Right hindlimb (tissue), 1 donor: ENCODE results near the gene SLC25A18.
"Not testable (repeated sequence)": the region's sequence is repeated elsewhere in the genome, so short reads cannot be mapped to it uniquely, and the experiment has no call there.

Source experiments
- DNase-seq: peaks from one replicate; pipeline ENCODE4 v3.0.0-alpha.2; 2018

Gene SLC25A18

DNA sequence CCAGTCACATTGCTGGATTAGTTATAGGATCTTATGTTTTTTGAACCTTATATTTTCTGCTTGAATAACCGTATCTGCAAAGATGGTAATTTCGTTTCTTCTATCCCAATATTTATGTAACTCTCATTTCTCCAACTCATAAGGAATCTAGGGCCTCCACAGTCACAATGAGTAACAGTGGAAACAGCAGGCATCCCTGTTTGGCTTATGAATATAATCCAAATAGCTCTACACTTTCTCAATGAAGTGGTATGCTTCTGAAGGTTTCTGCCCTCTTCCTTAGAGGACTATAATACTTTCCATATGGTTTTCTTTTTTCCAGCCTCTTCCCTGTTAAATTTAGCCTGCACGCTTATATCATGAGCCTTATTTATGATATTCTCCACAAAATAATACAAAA, 48.8 kb downstream of the SLC25A18 start:
- no peak for DNase-seq

DNA sequence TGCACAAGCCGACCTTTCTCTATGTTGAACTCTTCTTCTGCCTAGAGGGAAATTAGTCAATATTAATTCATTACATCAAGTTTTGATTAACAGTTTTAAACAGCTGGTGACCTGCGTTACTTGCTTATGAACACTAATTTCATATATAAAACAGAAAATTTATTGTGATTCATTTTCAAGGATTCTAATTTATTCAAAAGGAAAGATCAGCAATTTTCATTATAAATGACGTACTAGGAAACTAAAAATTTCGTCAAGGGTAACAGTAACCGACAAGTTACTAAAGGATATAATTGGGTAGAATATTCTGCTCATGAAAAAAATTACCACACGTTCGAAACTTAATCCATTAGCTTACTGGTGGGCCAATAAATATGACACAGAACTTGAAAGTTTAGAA, 50.0 kb downstream of the SLC25A18 start:
- no peak for DNase-seq

GRCh38 chr22:17627961-17628405, 64.7 kb downstream of the SLC25A18 start:
- DNase-seq, result no peak

GRCh38 chr22:17628406-17629172, 65.3 kb downstream of the SLC25A18 start, which contains the start of gene ATP6V1E1:
Gene ATP6V1E1 (minus strand): TSS chr22:17628749. CDS start chr22:17628635, 114 bp downstream.
- DNase-seq, result peak; percentile 98

DNA sequence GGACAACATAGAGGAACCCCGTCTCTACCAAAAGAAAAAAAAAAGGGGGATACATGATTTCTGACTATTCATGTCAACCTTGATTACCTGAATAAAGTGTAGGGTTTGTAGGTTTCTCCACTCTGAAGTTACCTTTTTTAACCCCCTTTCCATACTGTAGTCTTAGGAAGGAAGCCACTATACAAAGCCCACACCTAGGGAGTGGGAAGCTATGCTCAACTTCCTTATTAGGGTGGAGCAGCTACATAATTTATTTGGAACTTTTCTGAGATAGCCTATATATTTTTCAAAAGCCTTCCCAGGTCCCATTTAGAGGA, 65.8 kb downstream of the SLC25A18 start:
- DNase-seq, result no peak

GRCh38 chr22:17629641-17630040, 66.3 kb downstream of the SLC25A18 start:
- no peak for DNase-seq

DNA sequence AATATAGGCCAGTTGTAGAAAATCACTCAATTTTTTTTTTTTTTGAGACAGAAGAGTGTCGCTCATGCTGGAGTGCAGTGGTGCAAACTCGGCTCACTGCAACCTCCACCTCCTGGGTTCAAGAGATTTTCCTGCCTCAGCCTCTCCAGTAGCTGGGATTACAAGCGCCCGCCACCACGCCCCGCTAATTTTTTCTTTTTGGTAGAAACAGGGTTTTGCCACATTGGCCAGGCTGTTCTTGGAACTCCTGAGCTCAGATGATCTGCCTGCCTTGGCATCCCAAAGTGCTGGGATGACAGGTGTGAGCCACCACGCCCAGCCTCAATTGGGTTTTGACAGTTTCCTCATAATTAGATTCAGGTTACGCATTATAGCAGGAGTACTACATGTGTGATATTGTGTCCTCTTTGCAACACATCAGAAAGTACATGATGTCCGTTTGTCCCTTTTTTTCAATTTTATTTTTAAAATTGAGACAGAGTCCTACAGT, 67.8 kb downstream of the SLC25A18 start:
- no peak for DNase-seq

DNA sequence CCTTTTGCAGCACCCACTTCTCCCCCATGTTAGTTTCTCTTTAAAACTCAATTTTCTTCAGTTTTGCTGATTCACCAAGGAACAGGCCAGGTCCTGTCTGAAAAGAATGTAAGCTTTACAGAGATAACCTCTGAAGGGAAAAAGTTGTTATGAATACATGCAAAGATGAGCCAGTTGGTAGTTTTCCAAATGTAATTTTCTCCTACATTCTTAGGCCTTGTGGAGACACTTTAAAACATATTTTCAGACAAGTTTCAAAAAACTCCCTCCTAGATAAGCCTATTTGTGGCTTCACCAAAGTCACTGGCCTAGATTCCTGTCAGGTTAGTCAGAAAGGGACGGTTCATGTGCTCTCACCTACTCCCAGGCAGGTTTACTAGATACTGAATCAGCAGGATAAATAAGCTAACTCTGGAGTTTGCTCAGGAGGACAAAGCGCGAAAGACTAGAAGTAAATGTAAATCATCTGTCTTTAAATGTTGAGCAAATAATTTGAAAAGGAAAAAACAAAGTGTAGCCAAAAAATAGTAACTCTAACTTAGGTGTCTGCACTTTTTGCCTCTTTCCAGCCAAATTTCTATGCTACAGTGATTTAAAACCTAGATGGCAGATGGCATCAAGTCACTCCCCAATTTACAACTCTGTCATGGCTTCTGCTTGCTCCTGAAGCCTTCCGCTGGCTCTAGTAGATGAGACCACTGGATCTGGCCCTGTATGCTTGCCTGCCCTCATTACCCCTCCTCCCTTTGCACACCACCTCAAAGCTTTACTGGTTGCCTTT, 70.1 kb downstream of the SLC25A18 start:
- no peak for DNase-seq

GRCh38 chr22:17633998-17634323, 70.7 kb downstream of the SLC25A18 start:
- DNase-seq, result no peak

- no peak for DNase-seq
Observed at GRCh38 chr22:17634696-17635095, 71.4 kb downstream of the SLC25A18 start.

DNA sequence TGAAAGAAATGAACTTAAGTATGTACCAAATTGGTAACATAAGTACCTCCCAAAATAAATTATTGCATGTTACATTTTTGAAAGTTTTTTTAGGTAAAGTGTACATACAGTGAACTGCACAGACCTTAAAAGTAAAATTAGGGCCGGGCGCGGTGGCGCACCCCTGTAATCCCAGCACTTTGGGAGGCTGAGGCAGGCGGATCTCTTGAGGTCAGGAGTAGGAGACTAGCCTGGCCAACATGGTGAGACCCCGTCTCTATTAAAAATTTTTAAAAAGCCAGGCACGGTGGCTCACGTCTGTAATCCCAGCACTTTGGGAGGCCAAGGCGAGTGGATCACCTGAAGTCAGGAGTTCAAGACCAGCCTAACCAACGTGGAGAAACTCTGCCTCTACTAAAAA, 73.6 kb downstream of the SLC25A18 start:
- not testable (repeated sequence) for DNase-seq

DNA sequence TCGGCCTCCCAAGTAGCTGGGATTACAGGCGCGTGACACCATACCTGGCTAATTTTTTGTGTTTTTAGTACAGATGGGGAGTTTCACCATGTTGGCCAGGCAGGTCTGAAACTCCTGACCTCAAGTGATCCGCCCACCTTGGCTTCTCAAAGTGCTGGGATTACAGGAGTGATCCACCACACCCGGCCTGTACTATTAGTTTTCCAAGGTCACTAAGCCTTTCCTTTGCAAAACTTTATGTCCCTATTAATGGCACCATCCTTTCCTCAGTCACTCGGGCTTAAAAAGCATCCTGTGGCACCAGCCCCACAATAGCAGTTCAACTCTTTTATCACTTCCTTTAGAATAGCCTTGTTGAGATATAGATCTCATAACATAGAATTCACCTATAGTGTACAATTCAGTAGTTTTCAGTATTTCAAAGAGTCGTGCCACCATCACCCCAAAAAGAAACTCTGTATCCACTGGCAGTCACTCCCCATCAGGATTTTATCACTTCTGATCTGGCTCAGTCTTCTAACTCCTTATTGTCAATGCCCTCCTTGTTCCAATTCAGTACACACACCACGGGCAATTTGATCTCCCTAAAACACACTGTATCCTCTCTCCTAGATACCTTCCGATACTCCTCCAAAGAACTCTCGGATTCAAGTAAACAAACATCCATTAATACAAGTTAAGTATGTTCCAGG, 74.3 kb downstream of the SLC25A18 start:
- no peak for DNase-seq

- DNase-seq, result no peak
Observed at GRCh38 chr22:17638182-17638431, 74.8 kb downstream of the SLC25A18 start.

GRCh38 chr22:17638432-17639246, 75.3 kb downstream of the SLC25A18 start, which contains the start of gene BCL2L13:
Gene BCL2L13 (plus strand): TSS chr22:17638757. CDS start chr22:17655712, 16,955 bp downstream.
- peak; percentile 95 for DNase-seq

DNA sequence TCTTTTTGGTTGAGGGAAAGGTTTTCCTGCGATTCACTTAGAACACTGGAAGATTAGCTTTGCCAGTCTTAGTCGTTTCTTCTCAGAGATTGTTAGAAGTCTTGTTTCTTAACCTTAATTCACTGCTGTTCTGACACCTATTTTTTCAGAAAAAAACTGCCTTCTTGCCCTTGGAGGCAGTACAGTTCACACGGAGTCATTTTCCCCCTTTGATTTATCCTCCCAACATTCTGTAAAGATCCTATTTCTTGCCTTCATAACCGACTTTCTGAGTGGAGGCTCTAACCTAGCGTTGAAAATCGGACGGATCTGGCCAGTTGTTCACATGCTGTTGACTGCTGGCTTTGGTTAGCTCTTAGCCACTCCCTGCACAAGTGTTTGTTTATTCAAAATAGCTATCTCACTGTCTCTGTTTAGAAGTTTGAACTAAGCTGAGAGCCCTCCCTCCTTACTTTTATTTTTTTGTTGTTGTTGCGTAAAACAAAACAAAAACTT, 76.0 kb downstream of the SLC25A18 start:
- DNase-seq, result peak; percentile 56
